ENCODE measurements around the gene GLE1. TPM values are rescaled to one million over a fixed set of nuclear protein-coding genes. Genes with fewer than 3 reads are reported as not detected.

The GLE1 gene
- total RNA-seq, 1 experiment from 2014 or later, result 34.1 TPM

GRCh38 chr9:128528445-128529160 is 24.1 kb downstream of the GLE1 start:
- no TSS peak for BruUV-seq (replicated peaks)
- Mint-ChIP-seq H3K4me3 (ENCODE audit: unreplicated experiment) (no peak overlapping the region), H3K4me1 (ENCODE audit: insufficient read depth, unreplicated experiment) (no peaks in the 10 kb centered on the region), H3K27me3 (ENCODE audit: insufficient read depth, unreplicated experiment) (no peaks in the 10 kb centered on the region), H3K9me3 (ENCODE audit: unreplicated experiment) (no peaks in the 10 kb centered on the region), H3K36me3 (ENCODE audit: insufficient read depth, unreplicated experiment) (peaks cover 93% of the 10 kb centered on the region), H3K27ac (ENCODE audit: low read depth, unreplicated experiment) (peak overlapping the region; percentile 74)
- POLR2A ChIA-PET, result interaction anchor here (1.4 kb wide), 1 partner anchor 24 kb away, joined by 3 read pairs; the partner anchor contains the start of gene GLE1
- no peak for TF ChIP-seq CTCF (IDR thresholded peaks at IDR 0.05; ENCODE audit: unreplicated experiment)
- intact Hi-C loops (cut with micrococcal nuclease), result no loop called here
- DNase-seq (ENCODE audit: unreplicated experiment), result no peak
- CTCF ChIA-PET, result no interaction called here

GRCh38 chr9:128529191-128529590 is 24.7 kb downstream of the GLE1 start:
- TF ChIP-seq CTCF (IDR thresholded peaks at IDR 0.05; ENCODE audit: unreplicated experiment), result no peak
- H3K9me3 Mint-ChIP-seq (ENCODE audit: unreplicated experiment), result no peaks in the 10 kb centered on the region
- BruUV-seq (replicated peaks), result no TSS peak
- no peaks in the 10 kb centered on the region for H3K27me3 Mint-ChIP-seq (ENCODE audit: insufficient read depth, unreplicated experiment)
- no peaks in the 10 kb centered on the region for H3K4me1 Mint-ChIP-seq (ENCODE audit: insufficient read depth, unreplicated experiment)
- H3K27ac Mint-ChIP-seq (ENCODE audit: low read depth, unreplicated experiment), result peak overlapping the region; percentile 74
- H3K36me3 Mint-ChIP-seq (ENCODE audit: insufficient read depth, unreplicated experiment), result peaks cover 93% of the 10 kb centered on the region
- ChIA-PET POLR2A (interaction anchor here (1.4 kb wide), 1 partner anchor 24 kb away, joined by 3 read pairs; the partner anchor contains the start of gene GLE1), CTCF (no interaction called here)
- intact Hi-C loops (cut with micrococcal nuclease), result no loop called here
- H3K4me3 Mint-ChIP-seq (ENCODE audit: unreplicated experiment), result no peak overlapping the region
- no peak for DNase-seq (ENCODE audit: unreplicated experiment)

GRCh38 chr9:128532581-128532980 is 28.1 kb downstream of the GLE1 start:
- DNase-seq (ENCODE audit: unreplicated experiment), result no peak
- Mint-ChIP-seq H3K4me1 (ENCODE audit: insufficient read depth, unreplicated experiment) (no peaks in the 10 kb centered on the region), H3K4me3 (ENCODE audit: unreplicated experiment) (no peak overlapping the region), H3K27ac (ENCODE audit: low read depth, unreplicated experiment) (no peak overlapping the region), H3K27me3 (ENCODE audit: insufficient read depth, unreplicated experiment) (no peaks in the 10 kb centered on the region), H3K36me3 (ENCODE audit: insufficient read depth, unreplicated experiment) (peaks cover 95% of the 10 kb centered on the region), H3K9me3 (ENCODE audit: unreplicated experiment) (no peaks in the 10 kb centered on the region)
- CTCF ChIA-PET, result interaction anchor here (0.6 to 1.1 kb wide), 3 partner anchors 9 to 237 kb away, joined by 3 read pairs; no protein-coding TSS in a partner anchor
- no TSS peak for BruUV-seq (replicated peaks)
- intact Hi-C loops (cut with micrococcal nuclease), result no loop called here
- TF ChIP-seq CTCF (IDR thresholded peaks at IDR 0.05; ENCODE audit: unreplicated experiment), result no peak
- POLR2A ChIA-PET, result interaction anchor here (0.6 to 0.7 kb wide), 2 partner anchors 29 to 342 kb away, joined by 3 read pairs; no protein-coding TSS in a partner anchor

- intact Hi-C loops (cut with micrococcal nuclease), result no loop called here
- H3K4me1 Mint-ChIP-seq (ENCODE audit: insufficient read depth, unreplicated experiment), result no peaks in the 10 kb centered on the region
- CTCF ChIA-PET, result interaction anchor here (0.6 to 1.3 kb wide), 3 partner anchors 8 to 436 kb away, joined by 3 to 5 read pairs (median 3); no protein-coding TSS in a partner anchor
- no peak overlapping the region for H3K4me3 Mint-ChIP-seq (ENCODE audit: unreplicated experiment)
- no peak for DNase-seq (ENCODE audit: unreplicated experiment)
- no TSS peak for BruUV-seq (replicated peaks)
- H3K36me3 Mint-ChIP-seq (ENCODE audit: insufficient read depth, unreplicated experiment), result peaks cover 77% of the 10 kb centered on the region
- no peaks in the 10 kb centered on the region for H3K27me3 Mint-ChIP-seq (ENCODE audit: insufficient read depth, unreplicated experiment)
- H3K9me3 Mint-ChIP-seq (ENCODE audit: unreplicated experiment), result no peaks in the 10 kb centered on the region
- no peak overlapping the region for H3K27ac Mint-ChIP-seq (ENCODE audit: low read depth, unreplicated experiment)
- no peak for TF ChIP-seq CTCF (IDR thresholded peaks at IDR 0.05; ENCODE audit: unreplicated experiment)
- POLR2A ChIA-PET, result interaction anchor here (0.9 to 6.2 kb wide), 3 partner anchors 11 to 61 kb away, joined by 3 to 61 read pairs (median 3); partner anchors contain the start of gene SPTAN1
Measured at GRCh38 chr9:128540634-128541360, 36.3 kb downstream of the GLE1 start.
